Kidney epithelial cell (primary cell): ENCODE data around the gene CRYL1. TPM values are rescaled to one million over a fixed set of nuclear protein-coding genes. Genes with fewer than 3 reads are reported as not detected.

ENCODE experiments used
- DNase-seq: peaks from one replicate; pipeline ENCODE4 v3.0.0-alpha.2; 2010; ENCODE audit warnings: low read depth
- H3K27me3 ChIP-seq: 2 replicates; pipeline ENCODE4 v1.6.0; 2011; ENCODE audit warnings: low read length; ENCODE audit not compliant: control insufficient read depth, insufficient read depth
- H3K36me3 ChIP-seq: 2 replicates; pipeline ENCODE4 v1.5.1; 2011; ENCODE audit warnings: low read length; ENCODE audit not compliant: control insufficient read depth, insufficient read depth
- H3K4me3 ChIP-seq: 2 replicates; pipeline ENCODE4 v1.5.1; 2011; ENCODE audit warnings: low read depth, mild to moderate bottlenecking, control low read depth, low read length
- total RNA-seq: library from RNA; depleted of rRNA; stranded (reverse); fragments of >200 nt; gene quantifications from 2 replicates; pipeline ENCODE4 v1.2.3, GENCODE V29; 2015
- TF ChIP-seq, protein P1 (sequence below): IDR thresholded peaks from 2 replicates; pipeline ENCODE4 v1.5.1; 2011; ENCODE audit warnings: mild to moderate bottlenecking, moderate library complexity, low read length, control low read depth, inconsistent platforms; ENCODE audit not compliant: insufficient read depth, poor library complexity, severe bottlenecking

The CRYL1 gene
- total RNA-seq, 1 donor from 2014 or later = 36.4 TPM

- Histone ChIP-seq H3K4me3 (no peak overlapping the region), H3K27me3 (peaks cover 2% of the 10 kb centered on the region), H3K36me3 (no peaks in the 10 kb centered on the region)
- DNase-seq = no peak
- TF ChIP-seq, protein P1, sequence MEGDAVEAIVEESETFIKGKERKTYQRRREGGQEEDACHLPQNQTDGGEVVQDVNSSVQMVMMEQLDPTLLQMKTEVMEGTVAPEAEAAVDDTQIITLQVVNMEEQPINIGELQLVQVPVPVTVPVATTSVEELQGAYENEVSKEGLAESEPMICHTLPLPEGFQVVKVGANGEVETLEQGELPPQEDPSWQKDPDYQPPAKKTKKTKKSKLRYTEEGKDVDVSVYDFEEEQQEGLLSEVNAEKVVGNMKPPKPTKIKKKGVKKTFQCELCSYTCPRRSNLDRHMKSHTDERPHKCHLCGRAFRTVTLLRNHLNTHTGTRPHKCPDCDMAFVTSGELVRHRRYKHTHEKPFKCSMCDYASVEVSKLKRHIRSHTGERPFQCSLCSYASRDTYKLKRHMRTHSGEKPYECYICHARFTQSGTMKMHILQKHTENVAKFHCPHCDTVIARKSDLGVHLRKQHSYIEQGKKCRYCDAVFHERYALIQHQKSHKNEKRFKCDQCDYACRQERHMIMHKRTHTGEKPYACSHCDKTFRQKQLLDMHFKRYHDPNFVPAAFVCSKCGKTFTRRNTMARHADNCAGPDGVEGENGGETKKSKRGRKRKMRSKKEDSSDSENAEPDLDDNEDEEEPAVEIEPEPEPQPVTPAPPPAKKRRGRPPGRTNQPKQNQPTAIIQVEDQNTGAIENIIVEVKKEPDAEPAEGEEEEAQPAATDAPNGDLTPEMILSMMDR = no peak
Observed at GRCh38 chr13:20393273-20394168, 132.1 kb downstream of the CRYL1 start.

DNA sequence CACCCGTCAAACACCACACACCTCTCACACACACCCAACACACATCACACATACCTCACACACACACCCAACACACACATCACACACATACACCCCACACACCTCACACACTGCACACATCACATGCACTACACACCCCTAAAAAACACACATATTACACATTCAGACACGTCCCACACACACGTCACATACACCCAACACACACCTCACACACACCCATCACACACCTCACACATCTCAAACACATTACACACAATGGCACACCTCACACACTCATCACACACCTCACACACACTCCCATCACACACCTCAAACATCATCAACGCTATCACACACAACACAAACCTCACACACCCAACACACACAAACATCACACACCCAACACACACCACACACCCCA, 133.1 kb downstream of the CRYL1 start:
- H3K36me3 ChIP-seq = no peaks in the 10 kb centered on the region
- no peak overlapping the region for H3K4me3 ChIP-seq
- H3K27me3 ChIP-seq = peaks cover 2% of the 10 kb centered on the region
- DNase-seq = no peak
- TF ChIP-seq, protein P1 = no peak

GRCh38 chr13:20391597-20392452, 133.8 kb downstream of the CRYL1 start:
- Histone ChIP-seq H3K27me3 (peaks cover 2% of the 10 kb centered on the region), H3K4me3 (no peak overlapping the region), H3K36me3 (no peaks in the 10 kb centered on the region)
- no peak for DNase-seq
- TF ChIP-seq, protein P1 = no peak

- DNase-seq = no peak
- no peaks in the 10 kb centered on the region for H3K36me3 ChIP-seq
- TF ChIP-seq, protein P1 = no peak
Observed at GRCh38 chr13:20390526-20391175, 135.0 kb downstream of the CRYL1 start.

DNA sequence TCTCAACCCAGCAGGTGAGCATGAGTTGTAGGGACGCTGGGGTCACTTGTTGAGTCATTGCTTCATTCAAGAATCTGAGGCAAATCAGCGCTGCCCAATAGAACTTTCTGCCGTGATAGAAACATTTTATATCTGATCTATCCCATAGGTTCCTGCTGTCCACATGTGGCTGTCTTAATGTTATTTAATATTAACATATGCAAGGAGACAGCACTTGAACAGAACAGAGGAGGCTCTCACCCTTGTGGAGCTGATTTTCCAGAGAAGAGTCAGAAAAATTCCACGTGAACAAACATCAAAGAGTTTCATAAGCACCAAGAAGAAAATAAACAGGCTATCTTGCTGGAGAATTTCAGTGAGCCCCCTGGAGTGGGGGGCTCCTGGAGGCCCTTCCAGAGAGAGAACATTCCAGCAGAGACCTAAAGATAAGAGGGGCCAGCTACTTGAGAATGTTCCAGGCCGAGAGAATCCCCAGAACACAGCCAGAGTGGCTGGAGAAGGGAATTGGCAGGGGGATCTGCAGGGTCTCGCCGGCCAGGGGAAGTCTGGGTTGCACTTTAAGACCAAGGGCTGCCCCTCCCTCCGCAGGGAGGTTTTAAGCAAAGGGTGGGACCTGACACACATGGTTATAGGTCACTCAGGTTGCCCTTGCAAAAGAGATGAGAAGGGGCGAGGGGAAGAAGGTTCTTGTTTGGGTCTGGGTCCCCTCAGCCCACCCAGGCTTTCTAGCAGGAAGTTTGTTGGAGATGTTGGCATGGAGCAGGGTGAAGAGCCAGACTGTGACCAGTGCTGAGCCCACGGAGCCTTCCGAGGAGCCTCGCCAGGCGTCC, 135.7 kb downstream of the CRYL1 start:
- Histone ChIP-seq H3K36me3 (no peaks in the 10 kb centered on the region), H3K27me3 (peaks cover 2% of the 10 kb centered on the region), H3K4me3 (no peak overlapping the region)
- TF ChIP-seq, protein P1 = no peak
- no peak for DNase-seq

More at GRCh38 chr13:20390526-20391175, 135.0 kb downstream of the CRYL1 start:
- Histone ChIP-seq H3K27me3 (peaks cover 2% of the 10 kb centered on the region), H3K4me3 (no peak overlapping the region)
